GM23338 (cell line): ENCODE results near the gene B3GNT9. TPM values are rescaled to one million over a fixed set of nuclear protein-coding genes. Genes with fewer than 3 reads are reported as not detected.

ENCODE experiments used
- ATAC-seq: fragments of 200-7000 bp; cut with Tn5 transposase; 3 replicates; pipeline ENCODE4 v1.9.1; 2020
- DNase-seq: peaks from one replicate; pipeline ENCODE4 v3.0.0-alpha.2; 2015; ENCODE audit warnings: low spot score
- H2AFZ ChIP-seq: fragments of 200-600 bp; sonication (generic); 2 replicates; pipeline ENCODE4 v1.8.0; 2016; ENCODE audit warnings: antibody characterized with exemption, mild to moderate bottlenecking, moderate library complexity
- H3F3A ChIP-seq: fragments of 200-600 bp; sonication (generic); replicated peaks from 2 replicates; pipeline ENCODE4 v1.8.0; 2017; ENCODE audit warnings: antibody characterized with exemption, mixed run types, low read depth
- H3K27ac ChIP-seq: fragments of 200-600 bp; sonication (generic); 2 replicates; pipeline ENCODE4 v1.6.1; 2016; ENCODE audit warnings: low read depth
- H3K27me3 ChIP-seq: fragments of 200-600 bp; sonication (generic); 2 replicates; pipeline ENCODE4 v1.8.0; 2016; ENCODE audit warnings: mild to moderate bottlenecking, mixed run types, moderate library complexity; ENCODE audit not compliant: insufficient read depth
- H3K36me3 ChIP-seq: fragments of 200-600 bp; sonication (generic); 2 replicates; pipeline ENCODE4 v1.8.0; 2016; ENCODE audit warnings: mild to moderate bottlenecking; ENCODE audit not compliant: insufficient read depth
- H3K4me1 ChIP-seq: fragments of 200-600 bp; sonication (generic); 2 replicates; pipeline ENCODE4 v1.8.0; 2016; ENCODE audit warnings: mild to moderate bottlenecking, moderate library complexity; ENCODE audit not compliant: insufficient read depth
- H3K4me2 ChIP-seq: fragments of 200-600 bp; sonication (generic); 2 replicates; pipeline ENCODE4 v1.7.1; 2017; ENCODE audit warnings: mixed run types
- H3K4me3 ChIP-seq: fragments of 200-600 bp; sonication (generic); 2 replicates; pipeline ENCODE4 v1.6.1; 2016; ENCODE audit warnings: mixed run types
- H3K79me2 ChIP-seq: fragments of 200-600 bp; sonication (generic); replicated peaks from 2 replicates; pipeline ENCODE4 v1.8.0; 2017; ENCODE audit warnings: mild to moderate bottlenecking; ENCODE audit not compliant: insufficient read depth
- H3K9me2 ChIP-seq: fragments of 200-600 bp; sonication (generic); 2 replicates; pipeline ENCODE4 v1.8.0; 2017; ENCODE audit not compliant: insufficient read depth
- H4K20me1 ChIP-seq: fragments of 200-600 bp; sonication (generic); replicated peaks from 2 replicates; pipeline ENCODE4 v1.8.0; 2017; ENCODE audit warnings: mild to moderate bottlenecking; ENCODE audit not compliant: insufficient read depth
- H3K27ac Mint-ChIP-seq: 2 replicates; pipeline ENCODE4 v1.8.0; 2020; ENCODE audit warnings: inconsistent platforms, mild to moderate bottlenecking, moderate library complexity, mixed read lengths
- H3K27me3 Mint-ChIP-seq: 3 replicates; pipeline ENCODE4 v1.8.0; 2022; ENCODE audit warnings: low read depth, mild to moderate bottlenecking, moderate library complexity, mixed read lengths, inconsistent platforms; ENCODE audit not compliant: insufficient read depth, poor library complexity
- H3K36me3 Mint-ChIP-seq: 3 replicates; pipeline ENCODE4 v1.8.0; 2021; ENCODE audit warnings: low read depth, mild to moderate bottlenecking, inconsistent platforms, moderate library complexity, mixed read lengths
- H3K4me1 Mint-ChIP-seq: 3 replicates; pipeline ENCODE4 v1.8.0; 2020; ENCODE audit warnings: mild to moderate bottlenecking, inconsistent platforms, mixed read lengths
- H3K4me3 Mint-ChIP-seq: 3 replicates; pipeline ENCODE4 v1.8.0; 2021; ENCODE audit warnings: moderate library complexity, mild to moderate bottlenecking, inconsistent platforms, mixed read lengths
- H3K9me3 Mint-ChIP-seq: 3 replicates; pipeline ENCODE4 v1.8.0; 2020; ENCODE audit warnings: moderate library complexity, mild to moderate bottlenecking, inconsistent platforms, mixed read lengths
- EZH2 ChIP-seq: fragments of 200-600 bp; sonication (generic); IDR thresholded peaks from one replicate; pipeline ENCODE4 v1.8.0; 2017; ENCODE audit warnings: antibody characterized with exemption, mild to moderate bottlenecking, low read depth; ENCODE audit not compliant: unreplicated experiment
- JUNB ChIP-seq: IDR thresholded peaks from one replicate; pipeline ENCODE4 v1.6.1; 2016; ENCODE audit warnings: antibody characterized with exemption; ENCODE audit not compliant: unreplicated experiment
- NANOG ChIP-seq: IDR thresholded peaks from 2 replicates; pipeline ENCODE4 v1.6.1; 2016; ENCODE audit warnings: antibody characterized with exemption, borderline replicate concordance
- ZNF331 ChIP-seq: fragments of 250-450 bp; sonication (Bioruptor Pico); IDR thresholded peaks from 2 replicates; pipeline ENCODE4 v1.5.0; 2020; ENCODE audit warnings: low read depth, mild to moderate bottlenecking, moderate library complexity
- polyA plus RNA-seq: library from polyadenylated mRNA; unstranded; fragments of >200 nt; fragmentation: Nextera tagmentation; extraction: Ambion mirVana; gene quantifications from 2 replicates; pipeline ENCODE4 v1.2.1, GENCODE V29; 2016
- total RNA-seq: library from RNA; depleted of rRNA; stranded (reverse); fragments of >200 nt; shearing (Covaris generic); gene quantifications from 2 replicates; pipeline ENCODE4 v1.2.3, GENCODE V29; 2014
- TF ChIP-seq, protein P1 (sequence below), 2 experiments: fragments of 200-600 bp in 1 of 2; sonication (generic) in 1 of 2; conservative IDR thresholded peaks; 2 replicates each; pipeline versions ENCODE4 v1.5.1 to v1.6.1; 2016 to 2017; ENCODE audit warnings: antibody characterized with exemption in 2 of 2, low read depth in 2 of 2, mild to moderate bottlenecking in 2 of 2, moderate library complexity in 1 of 2

Gene B3GNT9
- total and polyA plus RNA-seq, 2 experiments from 2014 or later, result 0.99 to 7.0 TPM

DNA sequence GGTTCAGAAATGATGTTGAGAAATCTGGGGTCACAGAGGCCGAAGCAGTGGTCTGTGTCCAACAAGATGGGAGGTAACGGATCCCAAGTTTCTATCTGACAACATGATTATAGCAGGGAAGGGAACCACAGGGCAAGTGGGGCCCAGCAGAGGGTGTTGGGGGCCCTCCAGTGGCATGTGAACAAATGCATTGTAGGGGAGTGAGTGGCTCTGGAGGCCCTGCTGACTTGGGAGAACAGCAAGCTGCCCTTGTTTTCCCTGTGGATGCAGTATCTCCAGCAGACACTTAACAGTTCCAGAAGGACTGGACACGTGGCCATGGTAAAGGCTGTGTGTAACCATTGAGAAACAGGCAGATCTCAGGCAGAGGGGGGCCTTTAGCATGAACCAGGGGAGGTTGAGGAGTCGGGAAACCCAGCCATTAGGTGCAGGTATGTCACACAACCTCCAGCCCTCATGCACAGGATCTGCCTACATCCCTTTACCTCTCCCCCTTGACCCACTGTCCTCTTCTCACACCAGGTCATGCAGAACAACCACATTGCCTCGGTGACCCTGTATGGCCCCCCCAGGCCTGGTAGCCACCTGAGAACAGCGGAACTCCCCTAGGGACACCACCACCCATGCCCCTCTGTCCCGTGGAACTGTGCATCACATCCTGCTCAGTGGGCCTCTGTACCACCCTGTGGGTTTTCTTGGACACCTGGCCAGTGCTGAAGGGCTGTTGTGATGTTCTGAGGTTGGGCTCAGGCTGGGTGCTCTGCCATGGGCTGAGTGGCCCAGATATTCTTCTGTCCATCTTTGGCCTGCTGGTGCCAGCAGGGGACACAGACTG lies 4.1 kb downstream of the B3GNT9 start:
- Histone ChIP-seq H3K4me3 (no peak overlapping the region), H3K27ac (no peak overlapping the region), H3K9me2 (no peaks in the 10 kb centered on the region), H2AFZ (no peak overlapping the region), H3K27me3 (peaks cover 37% of the 10 kb centered on the region), H3F3A (0 out of 2 replicates have a peak, but pooled peaks cover 7% of the 10 kb centered on the region), H3K4me1 (peaks cover 6% of the 10 kb centered on the region; the same call in 1 of the 2 replicates), H3K79me2 (no peaks in the 10 kb centered on the region), H3K4me2 (no peak overlapping the region), H4K20me1 (no peaks in the 10 kb centered on the region; the same call in 1 of the 2 replicates), H3K36me3 (no peaks in the 10 kb centered on the region)
- H3K27ac Mint-ChIP-seq, result no peak overlapping the region
- H3K9me3 Mint-ChIP-seq, result no peaks in the 10 kb centered on the region
- no peak overlapping the region for H3K4me3 Mint-ChIP-seq
- no peak for DNase-seq
- TF ChIP-seq EZH2 (no peak), JUNB (no peak), ZNF331 (no peak)
- TF ChIP-seq, protein P1, sequence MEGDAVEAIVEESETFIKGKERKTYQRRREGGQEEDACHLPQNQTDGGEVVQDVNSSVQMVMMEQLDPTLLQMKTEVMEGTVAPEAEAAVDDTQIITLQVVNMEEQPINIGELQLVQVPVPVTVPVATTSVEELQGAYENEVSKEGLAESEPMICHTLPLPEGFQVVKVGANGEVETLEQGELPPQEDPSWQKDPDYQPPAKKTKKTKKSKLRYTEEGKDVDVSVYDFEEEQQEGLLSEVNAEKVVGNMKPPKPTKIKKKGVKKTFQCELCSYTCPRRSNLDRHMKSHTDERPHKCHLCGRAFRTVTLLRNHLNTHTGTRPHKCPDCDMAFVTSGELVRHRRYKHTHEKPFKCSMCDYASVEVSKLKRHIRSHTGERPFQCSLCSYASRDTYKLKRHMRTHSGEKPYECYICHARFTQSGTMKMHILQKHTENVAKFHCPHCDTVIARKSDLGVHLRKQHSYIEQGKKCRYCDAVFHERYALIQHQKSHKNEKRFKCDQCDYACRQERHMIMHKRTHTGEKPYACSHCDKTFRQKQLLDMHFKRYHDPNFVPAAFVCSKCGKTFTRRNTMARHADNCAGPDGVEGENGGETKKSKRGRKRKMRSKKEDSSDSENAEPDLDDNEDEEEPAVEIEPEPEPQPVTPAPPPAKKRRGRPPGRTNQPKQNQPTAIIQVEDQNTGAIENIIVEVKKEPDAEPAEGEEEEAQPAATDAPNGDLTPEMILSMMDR (conservative IDR thresholded peaks at IDR 0.05; ENCODE audit: low read depth in 2 of 2), result 0 out of 4 replicates have a peak, but pooled peaks of 1 of the 2 experiments have one; percentile 21
- peaks cover 9% of the 10 kb centered on the region; the same call in 2 of the 3 replicates for H3K4me1 Mint-ChIP-seq
- H3K36me3 Mint-ChIP-seq, result peaks cover 40% of the 10 kb centered on the region
- H3K27me3 Mint-ChIP-seq, result peaks cover 18% of the 10 kb centered on the region
- no peak for ATAC-seq

DNA sequence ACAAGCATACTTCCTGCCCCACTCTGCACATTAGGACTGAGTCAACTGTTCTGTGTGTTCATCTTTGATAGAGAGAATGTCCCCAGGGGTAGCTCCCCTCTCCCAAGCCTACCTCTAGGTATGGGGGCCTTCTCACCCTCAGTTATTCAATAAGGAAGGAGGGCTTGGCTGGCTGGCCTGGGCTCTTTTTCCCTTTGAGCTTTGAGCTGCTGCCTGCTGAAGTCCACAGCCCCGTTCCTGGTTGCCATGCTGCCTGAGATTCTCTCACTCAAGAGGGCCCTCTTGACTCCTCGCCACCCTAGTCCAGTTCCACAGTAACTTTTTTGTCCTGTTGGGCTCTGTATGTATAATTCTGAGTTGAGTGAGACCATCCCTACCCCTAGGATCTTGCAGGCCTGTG lies 5.1 kb downstream of the B3GNT9 start:
- Histone ChIP-seq H3F3A (0 out of 2 replicates have a peak, but pooled peaks cover 7% of the 10 kb centered on the region), H4K20me1 (no peaks in the 10 kb centered on the region; the same call in 1 of the 2 replicates), H2AFZ (no peak overlapping the region), H3K4me1 (no peaks in the 10 kb centered on the region), H3K27ac (no peak overlapping the region), H3K9me2 (no peaks in the 10 kb centered on the region), H3K4me2 (no peak overlapping the region), H3K27me3 (peaks cover 27% of the 10 kb centered on the region; the same call in 1 of the 2 replicates), H3K4me3 (no peak overlapping the region), H3K36me3 (no peaks in the 10 kb centered on the region), H3K79me2 (no peaks in the 10 kb centered on the region)
- DNase-seq (no peak), ATAC-seq (no peak)
- Mint-ChIP-seq H3K4me1 (peaks cover 3% of the 10 kb centered on the region; the same call in 2 of the 3 replicates), H3K9me3 (no peaks in the 10 kb centered on the region), H3K27ac (no peak overlapping the region), H3K4me3 (no peak overlapping the region), H3K27me3 (peaks cover 11% of the 10 kb centered on the region), H3K36me3 (peaks cover 45% of the 10 kb centered on the region)
- no peak for TF ChIP-seq ZNF331

DNA sequence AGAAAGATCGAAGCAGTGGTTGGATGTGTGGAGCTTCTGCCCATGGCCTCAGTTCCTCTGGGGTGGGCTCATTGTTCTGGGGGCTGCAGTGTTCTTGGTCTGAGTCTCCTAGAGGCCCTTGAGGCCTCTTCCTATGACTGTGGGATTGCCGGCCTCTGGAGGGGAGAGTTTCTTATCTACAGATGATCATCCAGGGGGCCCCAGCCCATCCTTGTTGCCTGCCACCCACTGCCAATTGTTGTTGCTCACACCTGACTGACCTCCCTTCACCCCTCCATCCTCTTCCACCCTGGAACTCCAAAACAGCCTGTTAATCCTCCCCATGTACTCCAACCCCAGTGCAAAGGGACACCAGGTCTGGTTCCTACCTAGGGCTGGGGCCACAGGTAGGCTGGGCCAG lies 5.9 kb downstream of the B3GNT9 start:
- Mint-ChIP-seq H3K27me3 (peaks cover 10% of the 10 kb centered on the region), H3K27ac (no peak overlapping the region), H3K9me3 (no peaks in the 10 kb centered on the region), H3K4me1 (peaks cover 3% of the 10 kb centered on the region; the same call in 2 of the 3 replicates), H3K36me3 (peaks cover 52% of the 10 kb centered on the region), H3K4me3 (no peak overlapping the region)
- H3K79me2 ChIP-seq, result no peaks in the 10 kb centered on the region
- 0 out of 2 replicates have a peak, but pooled peaks cover 7% of the 10 kb centered on the region for H3F3A ChIP-seq
- H3K9me2 ChIP-seq, result no peaks in the 10 kb centered on the region
- no peak overlapping the region for H3K27ac ChIP-seq
- no peaks in the 10 kb centered on the region; the same call in 1 of the 2 replicates for H4K20me1 ChIP-seq
- H3K27me3 ChIP-seq, result peaks cover 19% of the 10 kb centered on the region; the same call in 1 of the 2 replicates
- no peak for TF ChIP-seq NANOG
- no peak for ATAC-seq
- no peak overlapping the region for H3K4me2 ChIP-seq
- no peak overlapping the region for H3K4me3 ChIP-seq
- no peak for DNase-seq
- H3K36me3 ChIP-seq, result peaks cover 5% of the 10 kb centered on the region; the same call in 1 of the 2 replicates
- H2AFZ ChIP-seq, result no peak overlapping the region
- H3K4me1 ChIP-seq, result no peaks in the 10 kb centered on the region
